HepG2 (cell line): ENCODE measurements around the gene USP7. TPM values are rescaled to one million over a fixed set of nuclear protein-coding genes. Genes with fewer than 3 reads are reported as not detected.

Source experiments
- CBX5 ChIP-seq: sonication (generic); formaldehyde crosslinking; IDR thresholded peaks from 2 replicates; pipeline ENCODE4 v1.4.0; 2020; ENCODE audit warnings: missing genetic modification reagents, borderline replicate concordance
- CCAR2 ChIP-seq: fragments of 200-400 bp; formaldehyde crosslinking; optimal IDR thresholded peaks from 2 replicates; pipeline ENCODE3; 2018; ENCODE audit warnings: low read depth, mild to moderate bottlenecking, low read length, moderate library complexity
- DDIT3 ChIP-seq: sonication (generic); formaldehyde crosslinking; IDR thresholded peaks from 2 replicates; pipeline ENCODE4 v1.4.0; 2020; ENCODE audit warnings: mild to moderate bottlenecking, missing genetic modification reagents
- DNMT3B ChIP-seq: conservative IDR thresholded peaks from 2 replicates; pipeline ENCODE4 v1.6.1; 2016; ENCODE audit warnings: missing biosample characterization, control low read depth
- EEA1 ChIP-seq: sonication (generic); formaldehyde crosslinking; IDR thresholded peaks from 2 replicates; pipeline ENCODE4 v1.5.1; 2020; ENCODE audit warnings: mild to moderate bottlenecking, missing genetic modification reagents, borderline replicate concordance
- ELF3 ChIP-seq: IDR thresholded peaks from 2 replicates; pipeline ENCODE4 v1.6.1; 2016; ENCODE audit warnings: missing genetic modification reagents, missing compliant biosample characterization
- FOSL1 ChIP-seq: sonication (generic); formaldehyde crosslinking; IDR thresholded peaks from 2 replicates; pipeline ENCODE4 v1.9.0; 2021; ENCODE audit warnings: missing genetic modification reagents, borderline replicate concordance
- FOXA3 ChIP-seq: IDR thresholded peaks from 2 replicates; pipeline ENCODE4 v1.6.1; 2016; ENCODE audit warnings: missing genetic modification reagents, missing compliant biosample characterization
- FOXJ3 ChIP-seq: sonication (generic); formaldehyde crosslinking; IDR thresholded peaks from 2 replicates; pipeline ENCODE4 v1.4.0; 2020; ENCODE audit warnings: missing genetic modification reagents, mild to moderate bottlenecking, borderline replicate concordance
- FOXK2 ChIP-seq: fragments of 450-650 bp; IDR thresholded peaks from 2 replicates; pipeline ENCODE4 v1.6.1; 2016
- HMGXB4 ChIP-seq, 2 experiments: sonication (generic) in 1 of 2; formaldehyde crosslinking in 1 of 2; IDR thresholded peaks; 2 replicates each; pipeline versions ENCODE4 v1.4.0 to v1.6.1; 2018 to 2020; ENCODE audit warnings: missing genetic modification reagents in 2 of 2, borderline replicate concordance in 1 of 2, low read depth in 1 of 2, mild to moderate bottlenecking in 1 of 2, missing biosample characterization in 1 of 2
- MED1 ChIP-seq: sonication (generic); formaldehyde crosslinking; IDR thresholded peaks from 2 replicates; pipeline ENCODE4 v1.4.0; 2020; ENCODE audit warnings: missing genetic modification reagents
- NFYB ChIP-seq: sonication (generic); formaldehyde crosslinking; IDR thresholded peaks from 2 replicates; pipeline ENCODE4 v1.4.0; 2020; ENCODE audit warnings: missing genetic modification reagents
- NR1H2 ChIP-seq: sonication (generic); formaldehyde crosslinking; IDR thresholded peaks from 2 replicates; pipeline ENCODE4 v1.8.1; 2022; ENCODE audit warnings: low read depth, missing genetic modification reagents, borderline replicate concordance
- SNAI1 ChIP-seq: sonication (generic); formaldehyde crosslinking; IDR thresholded peaks from 2 replicates; pipeline ENCODE4 v1.5.0; 2020; ENCODE audit warnings: mild to moderate bottlenecking, missing genetic modification reagents, borderline replicate concordance
- SOX5 ChIP-seq: IDR thresholded peaks from 2 replicates; pipeline ENCODE4 v1.6.1; 2016; ENCODE audit warnings: borderline replicate concordance
- TAF1 ChIP-seq: sonication (generic); formaldehyde crosslinking; IDR thresholded peaks from 2 replicates; pipeline ENCODE4 v1.4.0; 2020; ENCODE audit warnings: missing genetic modification reagents
- U2AF1 ChIP-seq: fragments of 200-400 bp; formaldehyde crosslinking; optimal IDR thresholded peaks from 2 replicates; pipeline ENCODE3; 2017; ENCODE audit warnings: mild to moderate bottlenecking, low read depth, low read length
- ZNF121 ChIP-seq: sonication (generic); formaldehyde crosslinking; IDR thresholded peaks from 2 replicates; pipeline ENCODE4 v1.5.0; 2020; ENCODE audit warnings: mild to moderate bottlenecking, missing genetic modification reagents
- ZNF329 ChIP-seq: sonication (generic); formaldehyde crosslinking; IDR thresholded peaks from 2 replicates; pipeline ENCODE4 v1.9.0; 2021; ENCODE audit warnings: low read depth, mild to moderate bottlenecking, missing genetic modification reagents
- ZNF446 ChIP-seq: sonication (generic); formaldehyde crosslinking; IDR thresholded peaks from 2 replicates; pipeline ENCODE4 v1.5.0; 2020; ENCODE audit warnings: mild to moderate bottlenecking, missing genetic modification reagents
- ZNF569 ChIP-seq: sonication (generic); formaldehyde crosslinking; IDR thresholded peaks from 2 replicates; pipeline ENCODE4 v1.5.0; 2020; ENCODE audit warnings: mild to moderate bottlenecking, missing genetic modification reagents, moderate library complexity, borderline replicate concordance
- ZNF678 ChIP-seq: sonication (generic); formaldehyde crosslinking; IDR thresholded peaks from 2 replicates; pipeline ENCODE4 v1.4.0; 2020; ENCODE audit warnings: mild to moderate bottlenecking, missing genetic modification reagents
- ZZZ3 ChIP-seq: sonication (generic); formaldehyde crosslinking; IDR thresholded peaks from 2 replicates; pipeline ENCODE4 v1.4.0; 2020; ENCODE audit warnings: missing genetic modification reagents, mild to moderate bottlenecking, borderline replicate concordance
- polyA plus RNA-seq, 8 experiments: library from polyadenylated mRNA; depleted of rRNA in 3 of 8; stranded (reverse) in 7 of 8; unstranded in 1 of 8; fragments of >200 nt; fragmentation: Illumina TruSeq in 4 of 8; extraction: Trizol in 4 of 8; gene quantifications; 2 replicates each; pipeline versions ENCODE4 v1.2.1 to v1.2.3, GENCODE V29; 2011 to 2016; ENCODE audit warnings: low read depth in 4 of 8, missing spikeins in 1 of 8, mixed read lengths in 1 of 8; ENCODE audit not compliant: insufficient read depth in 1 of 8
- total RNA-seq, 5 experiments: library from RNA; depleted of rRNA; stranded (reverse); fragments of >200 nt; fragmentation: Illumina TruSeq; extraction: Trizol; gene quantifications; 2 replicates each; pipeline ENCODE4 v1.2.3, GENCODE V29; 2016; ENCODE audit warnings: low read depth in 1 of 5
- TF ChIP-seq, protein P1 (sequence below): sonication (generic); formaldehyde crosslinking; IDR thresholded peaks from 2 replicates; pipeline ENCODE4 v1.9.0; 2021; ENCODE audit warnings: missing genetic modification reagents, borderline replicate concordance
- TF ChIP-seq, protein P2 (sequence below): sonication (generic); formaldehyde crosslinking; IDR thresholded peaks from 2 replicates; pipeline ENCODE4 v1.8.1; 2022; ENCODE audit warnings: low read depth, mild to moderate bottlenecking, missing genetic modification reagents

USP7 gene
- total and polyA plus RNA-seq, 2 of the 13 experiments (the other 11 are each of a cell fraction or from before 2014, with no cell fraction given) = 52.5 to 173 TPM

DNA sequence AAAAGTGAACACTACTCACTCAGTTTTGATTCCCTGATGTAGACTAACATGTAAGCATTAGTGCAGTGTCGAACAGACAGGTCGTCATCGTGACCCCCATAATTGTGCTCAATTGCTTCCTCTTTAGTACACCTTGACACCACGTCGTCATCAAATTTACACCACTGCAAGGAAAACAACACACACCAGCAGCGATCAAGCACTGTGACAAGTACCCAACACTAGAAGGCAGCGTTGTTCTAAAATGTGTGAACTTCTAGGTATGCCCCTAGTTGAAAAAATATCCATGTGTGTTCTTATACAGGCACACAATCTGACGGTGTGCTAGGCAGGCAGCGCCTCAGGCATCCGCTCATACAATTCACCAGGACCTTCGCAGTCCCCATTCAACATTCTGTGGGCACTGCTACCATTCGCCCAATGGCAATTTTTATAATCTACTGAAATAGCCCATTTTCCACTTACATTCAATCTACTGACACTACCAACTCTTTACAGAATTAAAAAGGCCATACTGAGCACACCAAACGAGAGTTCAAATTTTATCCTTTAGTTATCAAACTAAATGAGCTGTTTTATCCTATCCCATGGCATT, 58.4 kb downstream of the USP7 start (continued):
- TF ChIP-seq, protein P1, sequence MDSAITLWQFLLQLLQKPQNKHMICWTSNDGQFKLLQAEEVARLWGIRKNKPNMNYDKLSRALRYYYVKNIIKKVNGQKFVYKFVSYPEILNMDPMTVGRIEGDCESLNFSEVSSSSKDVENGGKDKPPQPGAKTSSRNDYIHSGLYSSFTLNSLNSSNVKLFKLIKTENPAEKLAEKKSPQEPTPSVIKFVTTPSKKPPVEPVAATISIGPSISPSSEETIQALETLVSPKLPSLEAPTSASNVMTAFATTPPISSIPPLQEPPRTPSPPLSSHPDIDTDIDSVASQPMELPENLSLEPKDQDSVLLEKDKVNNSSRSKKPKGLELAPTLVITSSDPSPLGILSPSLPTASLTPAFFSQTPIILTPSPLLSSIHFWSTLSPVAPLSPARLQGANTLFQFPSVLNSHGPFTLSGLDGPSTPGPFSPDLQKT = no peak
- TF ChIP-seq ZNF678 (CRISPR knock-in tag) (no peak), DNMT3B (CRISPR knock-in tag) (no peak), FOXA3 (CRISPR knock-in tag) (peak; percentile 28; the same call in 1 of the 2 replicates), ZNF329 (CRISPR knock-in tag) (no peak), ZZZ3 (CRISPR knock-in tag) (no peak), FOXJ3 (CRISPR knock-in tag) (no peak), U2AF1 (no peak), CBX5 (CRISPR knock-in tag) (no peak), ZNF121 (CRISPR knock-in tag) (no peak), CCAR2 (no peak), ELF3 (no peak), ZNF569 (no peak), NR1H2 (CRISPR knock-in tag) (no peak), FOSL1 (CRISPR knock-in tag) (no peak), SNAI1 (no peak), HMGXB4 (CRISPR knock-in tag; IDR thresholded peaks at IDR 0.05; ENCODE audit: borderline replicate concordance in 1 of 2, low read depth in 1 of 2) (no peak), TAF1 (CRISPR knock-in tag) (no peak), SOX5 (CRISPR knock-in tag) (no peak), NFYB (CRISPR knock-in tag) (no peak), ZNF446 (CRISPR knock-in tag) (no peak), MED1 (CRISPR knock-in tag) (no peak), DDIT3 (CRISPR knock-in tag) (no peak), EEA1 (CRISPR knock-in tag) (no peak), FOXK2 (0 out of 2 replicates have a peak, but pooled peaks have one; percentile 9)
- TF ChIP-seq, protein P2, sequence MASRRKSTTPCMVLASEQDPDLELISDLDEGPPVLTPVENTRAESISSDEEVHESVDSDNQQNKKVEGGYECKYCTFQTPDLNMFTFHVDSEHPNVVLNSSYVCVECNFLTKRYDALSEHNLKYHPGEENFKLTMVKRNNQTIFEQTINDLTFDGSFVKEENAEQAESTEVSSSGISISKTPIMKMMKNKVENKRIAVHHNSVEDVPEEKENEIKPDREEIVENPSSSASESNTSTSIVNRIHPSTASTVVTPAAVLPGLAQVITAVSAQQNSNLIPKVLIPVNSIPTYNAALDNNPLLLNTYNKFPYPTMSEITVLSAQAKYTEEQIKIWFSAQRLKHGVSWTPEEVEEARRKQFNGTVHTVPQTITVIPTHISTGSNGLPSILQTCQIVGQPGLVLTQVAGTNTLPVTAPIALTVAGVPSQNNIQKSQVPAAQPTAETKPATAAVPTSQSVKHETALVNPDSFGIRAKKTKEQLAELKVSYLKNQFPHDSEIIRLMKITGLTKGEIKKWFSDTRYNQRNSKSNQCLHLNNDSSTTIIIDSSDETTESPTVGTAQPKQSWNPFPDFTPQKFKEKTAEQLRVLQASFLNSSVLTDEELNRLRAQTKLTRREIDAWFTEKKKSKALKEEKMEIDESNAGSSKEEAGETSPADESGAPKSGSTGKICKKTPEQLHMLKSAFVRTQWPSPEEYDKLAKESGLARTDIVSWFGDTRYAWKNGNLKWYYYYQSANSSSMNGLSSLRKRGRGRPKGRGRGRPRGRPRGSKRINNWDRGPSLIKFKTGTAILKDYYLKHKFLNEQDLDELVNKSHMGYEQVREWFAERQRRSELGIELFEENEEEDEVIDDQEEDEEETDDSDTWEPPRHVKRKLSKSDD (CRISPR knock-in tag) = no peak
